Tibial artery (tissue), 4 donors: ENCODE measurements around the gene DNMT3A.
"Not testable (repeated sequence)": the region's sequence is repeated elsewhere in the genome, so short reads cannot be mapped to it uniquely, and the experiment has no call there.

Source experiments
- DNase-seq, 2 donors: peaks; one replicate each; pipeline ENCODE4 v3.0.0-alpha.2; 2019
- H3K27ac ChIP-seq, 2 donors: fragments of 200-600 bp; sonication (generic) in 1 of 2; 1 replicate in 1 of 2; 2 replicates in 1 of 2; pipeline ENCODE4 v1.5.1; 2018 to 2019; ENCODE audit warnings: mild to moderate bottlenecking in 1 of 2
- H3K27me3 ChIP-seq, 2 donors: fragments of 200-600 bp; sonication (generic) in 1 of 2; one replicate each; pipeline versions ENCODE4 v1.5.1 to v1.6.0; 2016 to 2019
- H3K36me3 ChIP-seq, 3 donors: fragments of 200-600 bp; sonication (generic) in 2 of 3; one replicate each; pipeline ENCODE4 v1.5.1; 2016 to 2019; ENCODE audit warnings: mild to moderate bottlenecking in 2 of 3
- H3K4me1 ChIP-seq, 4 donors: fragments of 200-600 bp; sonication (generic) in 2 of 4; 1 replicate in 3 of 4; 2 replicates in 1 of 4; pipeline ENCODE4 v1.5.1; 2016 to 2019
- H3K4me3 ChIP-seq, 2 donors: fragments of 200-600 bp; sonication (generic) in 1 of 2; 1 replicate in 1 of 2; 2 replicates in 1 of 2; pipeline ENCODE4 v1.5.1; 2018 to 2019; ENCODE audit warnings: mild to moderate bottlenecking in 2 of 2
- H3K9me3 ChIP-seq, 3 donors: fragments of 200-600 bp; sonication (generic) in 1 of 3; one replicate each; pipeline ENCODE4 v1.5.1; 2016 to 2019
- CTCF ChIP-seq, 2 experiments: fragments of 200-600 bp in 1 of 2; fragments of 450-650 bp in 1 of 2; IDR thresholded peaks; one replicate each; pipeline ENCODE4 v1.5.1; 2017 to 2019; ENCODE audit warnings: antibody characterized with exemption in 2 of 2, mild to moderate bottlenecking in 1 of 2, moderate library complexity in 1 of 2
- intact Hi-C: fragments of 100-400 bp; cut with DNase I; formaldehyde crosslinking; loops from one replicate; pipeline ENCODE4 v1.15.0; 2023; ENCODE audit warnings: low total_unique reads

The DNMT3A gene

GRCh38 chr2:25218100-25218499 is 123.6 kb downstream of the DNMT3A start:
- no peaks in the 10 kb centered on the region for H3K9me3 ChIP-seq
- DNase-seq = no peak
- H3K4me1 ChIP-seq = peaks cover 0 to 12% (median 7%) of the 10 kb centered on the region in 4 donors
- intact Hi-C loops = no loop called here
- H3K27me3 ChIP-seq = no peaks in the 10 kb centered on the region
- no peaks in the 10 kb centered on the region for H3K36me3 ChIP-seq
- TF ChIP-seq CTCF (IDR thresholded peaks at IDR 0.05) = no peak
- no peak overlapping the region for H3K27ac ChIP-seq
- H3K4me3 ChIP-seq = no peak overlapping the region

GRCh38 chr2:25215948-25216679 is 125.6 kb downstream of the DNMT3A start:
- Histone ChIP-seq H3K4me3 (peak overlapping the region; percentile 60 to 70), H3K9me3 (no peaks in the 10 kb centered on the region), H3K27me3 (no peaks in the 10 kb centered on the region), H3K36me3 (no peaks in the 10 kb centered on the region), H3K4me1 (peaks cover 0 to 12% (median 7%) of the 10 kb centered on the region in 4 donors), H3K27ac (peak overlapping the region; percentile 67 to 72)
- intact Hi-C loops = no loop called here
- DNase-seq = peak; percentile 52 to 79
- TF ChIP-seq CTCF (IDR thresholded peaks at IDR 0.05) = no peak

GRCh38 chr2:25215232-25215631 is 126.5 kb downstream of the DNMT3A start:
- H3K9me3 ChIP-seq = no peaks in the 10 kb centered on the region
- peaks cover 0 to 12% (median 7%) of the 10 kb centered on the region in 4 donors for H3K4me1 ChIP-seq
- H3K27ac ChIP-seq = peak overlapping the region in 1 of 2 donors; percentile 72
- no peaks in the 10 kb centered on the region for H3K36me3 ChIP-seq
- H3K27me3 ChIP-seq = no peaks in the 10 kb centered on the region
- no peak for TF ChIP-seq CTCF (IDR thresholded peaks at IDR 0.05)
- H3K4me3 ChIP-seq = no peak overlapping the region
- no peak for DNase-seq
- intact Hi-C loops = no loop called here

GRCh38 chr2:25213229-25213628 is 128.5 kb downstream of the DNMT3A start:
- Histone ChIP-seq H3K27me3 (no peaks in the 10 kb centered on the region), H3K4me3 (no peak overlapping the region), H3K36me3 (no peaks in the 10 kb centered on the region), H3K4me1 (peaks cover 0 to 12% (median 7%) of the 10 kb centered on the region in 4 donors), H3K27ac (no peak overlapping the region), H3K9me3 (no peaks in the 10 kb centered on the region)
- no peak for TF ChIP-seq CTCF (IDR thresholded peaks at IDR 0.05)
- intact Hi-C loops = no loop called here
- no peak for DNase-seq

- H3K4me3 ChIP-seq, H3K4me1 ChIP-seq, H3K9me3 ChIP-seq, H3K27me3 ChIP-seq, intact Hi-C loops, H3K27ac ChIP-seq, DNase-seq, H3K36me3 ChIP-seq: not testable (repeated sequence)
Observed at GRCh38 chr2:25210923-25211322, 130.8 kb downstream of the DNMT3A start.

GRCh38 chr2:25207078-25207545 is 134.6 kb downstream of the DNMT3A start:
- Histone ChIP-seq H3K4me3 (no peak overlapping the region), H3K4me1 (peaks cover 0 to 6% (median 3%) of the 10 kb centered on the region in 4 donors), H3K27ac (no peak overlapping the region), H3K9me3 (no peaks in the 10 kb centered on the region), H3K27me3 (peaks cover 0 to 6% of the 10 kb centered on the region in 2 donors), H3K36me3 (no peaks in the 10 kb centered on the region)
- no peak for DNase-seq
- no peak for TF ChIP-seq CTCF (IDR thresholded peaks at IDR 0.05)
- intact Hi-C loops = no loop called here
